HCT116 (cell line): ENCODE measurements around the gene TBC1D2B. TPM values are rescaled to one million over a fixed set of nuclear protein-coding genes. Genes with fewer than 3 reads are reported as not detected.

Experiments
- ATAC-seq: fragments of 200-7000 bp; cut with Tn5 transposase; 2 replicates; pipeline ENCODE4 v1.9.1; 2020; ENCODE audit warnings: mild to moderate bottlenecking, moderate library complexity
- BruUV-seq: library from RNA; stranded (reverse); fragments of 400-500 nt; replicated peaks from 2 replicates; lab custom pipeline; 2021; lab: Mats Ljungman, UMichigan
- CTCF ChIA-PET: fragments of 300-600 bp; sonication (Branson Sonifier 250); formaldehyde crosslinking; loops from one replicate; lab custom pipeline; 2021; ENCODE audit warnings: antibody characterized with exemption; lab: Charles Lee
- POLR2A ChIA-PET: fragments of 300-600, 350-600 bp; sonication (Branson Sonifier 250); formaldehyde crosslinking; loops from one replicate; lab custom pipeline; 2021; ENCODE audit warnings: antibody characterized with exemption; lab: Charles Lee
- RAD21 ChIA-PET, 2 experiments: fragments of 300-600 bp; sonication (Branson Sonifier 250); formaldehyde crosslinking; loops; one replicate each; lab custom pipeline; 2023; ENCODE audit warnings: low total read pairs in 2 of 2; ENCODE audit not compliant: uncharacterized antibody in 2 of 2, unreplicated experiment in 2 of 2, low non-redundant PET in 1 of 2; lab: Charles Lee
- DNase-seq: peaks from one replicate; pipeline ENCODE4 v3.0.0-alpha.2; 2010; ENCODE audit warnings: low read depth, low spot score
- H2AFZ ChIP-seq: fragments of 200-600 bp; shearing (Covaris generic), sonication (generic); 2 replicates; pipeline ENCODE4 v1.6.1; 2017; ENCODE audit warnings: low read depth, mixed run types, mixed read lengths, antibody characterized with exemption, low read length; ENCODE audit not compliant: poor library complexity, severe bottlenecking
- H3K27ac ChIP-seq: 2 replicates; pipeline ENCODE4 v1.5.1; 2012; ENCODE audit warnings: low read depth, low read length
- H3K27me3 ChIP-seq: fragments of 200-600 bp; sonication (generic); 2 replicates; pipeline ENCODE4 v1.6.1; 2016; ENCODE audit warnings: mixed run types, low read length, mixed read lengths; ENCODE audit not compliant: insufficient read depth
- H3K36me3 ChIP-seq, 2 experiments: fragments of 200-500 bp in 1 of 2; fragments of 200-600 bp in 1 of 2; sonication (Bioruptor generic) in 1 of 2; sonication (generic) in 1 of 2; 2 replicates each; pipeline versions ENCODE4 v1.5.1 to v1.6.1; 2014 to 2016; ENCODE audit warnings: low read length in 2 of 2, inconsistent platforms in 1 of 2, mixed read lengths in 1 of 2, mixed run types in 1 of 2; ENCODE audit not compliant: insufficient read depth in 2 of 2, control insufficient read depth in 1 of 2
- H3K4me1 ChIP-seq, 2 experiments: fragments of 200-600 bp in 1 of 2; sonication (generic) in 1 of 2; 2 replicates each; pipeline versions ENCODE4 v1.5.1 to v1.6.1; 2012 to 2017; ENCODE audit warnings: low read length in 2 of 2, inconsistent platforms in 1 of 2, mild to moderate bottlenecking in 1 of 2, mixed read lengths in 1 of 2, mixed run types in 1 of 2, moderate library complexity in 1 of 2; ENCODE audit not compliant: insufficient read depth in 2 of 2, control insufficient read depth in 1 of 2
- H3K4me2 ChIP-seq: fragments of 200-600 bp; sonication (generic); 2 replicates; pipeline ENCODE4 v1.6.1; 2017; ENCODE audit warnings: mixed run types, low read length, mixed read lengths
- H3K4me3 ChIP-seq, 2 experiments: fragments of 200-600 bp in 1 of 2; sonication (generic) in 1 of 2; replicated peaks in 1 of 2; 2 replicates each; pipeline ENCODE4 v1.5.1; 2011 to 2016; ENCODE audit warnings: low read length in 2 of 2, control low read depth in 1 of 2, low read depth in 1 of 2, mild to moderate bottlenecking in 1 of 2, mixed read lengths in 1 of 2, mixed run types in 1 of 2
- H3K79me2 ChIP-seq: fragments of 200-600 bp; sonication (generic); 2 replicates; pipeline ENCODE4 v1.6.1; 2017; ENCODE audit warnings: mild to moderate bottlenecking, mixed run types, low read length, moderate library complexity, mixed read lengths; ENCODE audit not compliant: insufficient read depth
- H3K9ac ChIP-seq: fragments of 200-600 bp; sonication (generic); 2 replicates; pipeline ENCODE4 v1.6.1; 2016; ENCODE audit warnings: low read length, mixed read lengths
- H3K9me2 ChIP-seq: fragments of 200-600 bp; sonication (generic), shearing (Covaris generic); 2 replicates; pipeline ENCODE4 v1.6.1; 2017; ENCODE audit warnings: mixed run types, mild to moderate bottlenecking, moderate library complexity; ENCODE audit not compliant: insufficient read depth
- H3K9me3 ChIP-seq, 2 experiments: fragments of 200-500 bp in 1 of 2; fragments of 200-600 bp in 1 of 2; sonication (Bioruptor generic) in 1 of 2; sonication (generic) in 1 of 2; 2 replicates each; pipeline ENCODE4 v1.6.1; 2014 to 2017; ENCODE audit warnings: low read length in 2 of 2, mixed read lengths in 2 of 2, inconsistent platforms in 1 of 2, low read depth in 1 of 2, mild to moderate bottlenecking in 1 of 2, mixed run types in 1 of 2, moderate library complexity in 1 of 2; ENCODE audit not compliant: control insufficient read depth in 1 of 2, insufficient read depth in 1 of 2
- H4K20me1 ChIP-seq: fragments of 200-600 bp; sonication (generic), shearing (Covaris generic); 2 replicates; pipeline ENCODE4 v1.6.1; 2017; ENCODE audit warnings: mixed run types, mild to moderate bottlenecking, moderate library complexity; ENCODE audit not compliant: insufficient read depth
- CBX3 ChIP-seq: IDR thresholded peaks from 2 replicates; pipeline ENCODE4 v1.6.1; 2012; ENCODE audit warnings: low read depth
- EZH2 ChIP-seq: fragments of 200-600 bp; sonication (generic); IDR thresholded peaks from 2 replicates; pipeline ENCODE4 v1.6.1; 2017; ENCODE audit warnings: antibody characterized with exemption, mixed run types
- JUND ChIP-seq: IDR thresholded peaks from 2 replicates; pipeline ENCODE4 v1.6.1; 2012
- RAD21 ChIP-seq: IDR thresholded peaks from 2 replicates; pipeline ENCODE4 v1.6.1; 2012; ENCODE audit warnings: low read depth, mild to moderate bottlenecking
- ZFX ChIP-seq: fragments of 450-650 bp; IDR thresholded peaks from 2 replicates; pipeline ENCODE4 v1.6.1; 2017
- ZNF274 ChIP-seq: fragments of 200-500 bp; sonication (Bioruptor generic); IDR thresholded peaks from 2 replicates; pipeline ENCODE4 v1.6.1; 2014; ENCODE audit warnings: mild to moderate bottlenecking, low read depth, low read length, inconsistent platforms
- intact Hi-C: fragments of 100-400 bp; cut with micrococcal nuclease; formaldehyde crosslinking; loops from 2 replicates; pipeline ENCODE4 v1.10.0; 2022
- total RNA-seq: library from RNA; stranded (reverse); gene quantifications from one replicate; pipeline ENCODE4 v1.2.1, GENCODE V29; 2021; ENCODE audit not compliant: unreplicated experiment
- TF ChIP-seq, protein P1 (sequence below), 3 experiments: fragments of 200-600 bp in 1 of 3; sonication (generic) in 1 of 3; IDR thresholded peaks in 2 of 3; conservative IDR thresholded peaks in 1 of 3; 2 replicates each; pipeline ENCODE4 v1.5.1; 2012 to 2017; ENCODE audit warnings: low read depth in 2 of 3, low read length in 2 of 3, antibody characterized with exemption in 1 of 3, borderline replicate concordance in 1 of 3, control low read depth in 1 of 3, mild to moderate bottlenecking in 1 of 3, mixed read lengths in 1 of 3, mixed run types in 1 of 3, moderate library complexity in 1 of 3; ENCODE audit not compliant: insufficient read depth in 1 of 3

TBC1D2B gene
- total RNA-seq, 1 experiment from 2014 or later = 16.6 TPM

DNA sequence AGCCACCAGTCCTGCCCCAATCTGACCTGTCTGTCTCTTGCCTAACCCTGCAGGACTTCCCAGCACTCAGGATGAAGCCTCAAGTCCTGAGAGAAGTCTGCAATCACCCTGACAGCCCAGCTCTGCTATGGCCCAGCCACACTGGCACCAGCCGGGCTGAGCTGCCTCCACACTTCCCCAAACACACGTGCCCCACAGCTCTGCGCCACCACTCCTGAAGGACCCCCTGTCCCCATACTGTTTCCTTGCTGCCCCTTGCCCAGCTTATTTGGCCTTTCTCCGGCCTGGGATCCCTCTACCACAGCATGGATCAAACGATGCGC is 76.6 kb downstream of the TBC1D2B start:
- H3K36me3 ChIP-seq = peaks cover 8 to 9% of the 10 kb centered on the region in 2 experiments; a peak in 3 of 4 replicates

GRCh38 chr15:78000091-78000926 is 77.2 kb downstream of the TBC1D2B start:
- intact Hi-C loops = loop anchor here (1.0 to 2.0 kb wide), 4 partner anchors 42 to 241 kb away; no protein-coding TSS in a partner anchor
- ChIA-PET POLR2A (no interaction called here), RAD21 (interaction anchor here (0.6 to 1.6 kb wide), 4 partner anchors 36 to 109 kb away, joined by 3 to 19 read pairs (median 7); no protein-coding TSS in a partner anchor), CTCF (interaction anchor here (0.8 to 2.6 kb wide), 7 partner anchors 41 to 241 kb away, joined by 3 to 70 read pairs (median 4); no protein-coding TSS in a partner anchor)
- Histone ChIP-seq H4K20me1 (no peaks in the 10 kb centered on the region), H3K27me3 (no peaks in the 10 kb centered on the region), H3K36me3 (peaks cover 8 to 9% of the 10 kb centered on the region in 2 experiments; a peak in 3 of 4 replicates), H3K9me2 (no peaks in the 10 kb centered on the region), H3K9ac (no peak overlapping the region), H3K4me2 (peak overlapping the region; percentile 47), H3K9me3 (no peaks in the 10 kb centered on the region), H3K4me3 (no peak overlapping the region), H3K27ac (no peak overlapping the region), H3K79me2 (no peaks in the 10 kb centered on the region), H2AFZ (no peak overlapping the region), H3K4me1 (peaks cover 0 to 5% of the 10 kb centered on the region in 2 experiments; a peak in 1 of 4 replicates)
- no TSS peak for BruUV-seq
- ATAC-seq (peak; percentile 100), DNase-seq (peak; percentile 81)
- TF ChIP-seq, protein P1, sequence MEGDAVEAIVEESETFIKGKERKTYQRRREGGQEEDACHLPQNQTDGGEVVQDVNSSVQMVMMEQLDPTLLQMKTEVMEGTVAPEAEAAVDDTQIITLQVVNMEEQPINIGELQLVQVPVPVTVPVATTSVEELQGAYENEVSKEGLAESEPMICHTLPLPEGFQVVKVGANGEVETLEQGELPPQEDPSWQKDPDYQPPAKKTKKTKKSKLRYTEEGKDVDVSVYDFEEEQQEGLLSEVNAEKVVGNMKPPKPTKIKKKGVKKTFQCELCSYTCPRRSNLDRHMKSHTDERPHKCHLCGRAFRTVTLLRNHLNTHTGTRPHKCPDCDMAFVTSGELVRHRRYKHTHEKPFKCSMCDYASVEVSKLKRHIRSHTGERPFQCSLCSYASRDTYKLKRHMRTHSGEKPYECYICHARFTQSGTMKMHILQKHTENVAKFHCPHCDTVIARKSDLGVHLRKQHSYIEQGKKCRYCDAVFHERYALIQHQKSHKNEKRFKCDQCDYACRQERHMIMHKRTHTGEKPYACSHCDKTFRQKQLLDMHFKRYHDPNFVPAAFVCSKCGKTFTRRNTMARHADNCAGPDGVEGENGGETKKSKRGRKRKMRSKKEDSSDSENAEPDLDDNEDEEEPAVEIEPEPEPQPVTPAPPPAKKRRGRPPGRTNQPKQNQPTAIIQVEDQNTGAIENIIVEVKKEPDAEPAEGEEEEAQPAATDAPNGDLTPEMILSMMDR (IDR thresholded peaks at IDR 0.05 in 2 of 3, conservative IDR thresholded peaks at IDR 0.05 in 1 of 3; ENCODE audit: borderline replicate concordance in 1 of 3, insufficient read depth in 1 of 3, low read depth in 2 of 3, low read length in 2 of 3) = peak; percentile 84 to 94 (median 85)
- TF ChIP-seq CBX3 (no peak), ZNF274 (no peak), RAD21 (peak; percentile 97), EZH2 (no peak)

More for the DNA sequence above, 76.6 kb downstream of the TBC1D2B start:
- H3K9me3 ChIP-seq = no peaks in the 10 kb centered on the region
- no peaks in the 10 kb centered on the region for H4K20me1 ChIP-seq
- H2AFZ ChIP-seq = no peak overlapping the region
- RAD21 ChIA-PET = interaction anchor here in 1 of 2 experiments (1.6 kb wide), 1 partner anchor 107 kb away, joined by 10 read pairs; no protein-coding TSS in a partner anchor
- no peak for DNase-seq
- ATAC-seq = no peak
- H3K4me2 ChIP-seq = no peak overlapping the region
- H3K79me2 ChIP-seq = no peaks in the 10 kb centered on the region
- POLR2A ChIA-PET = no interaction called here
- H3K4me1 ChIP-seq = peaks cover 0 to 5% of the 10 kb centered on the region in 2 experiments; a peak in 1 of 4 replicates
- intact Hi-C loops = loop anchor here (1.0 to 2.0 kb wide), 4 partner anchors 42 to 240 kb away; no protein-coding TSS in a partner anchor
- no peak overlapping the region for H3K4me3 ChIP-seq
- BruUV-seq = no TSS peak
- CTCF ChIA-PET = interaction anchor here (1.5 to 2.6 kb wide), 2 partner anchors 108 to 195 kb away, joined by 3 to 70 read pairs; no protein-coding TSS in a partner anchor
- H3K9me2 ChIP-seq = no peaks in the 10 kb centered on the region
- no peak overlapping the region for H3K9ac ChIP-seq
- H3K27me3 ChIP-seq = no peaks in the 10 kb centered on the region
- no peak for TF ChIP-seq ZFX
- no peak for TF ChIP-seq JUND
- TF ChIP-seq, all 23 proteins: peak for 0
- H3K27ac ChIP-seq = no peak overlapping the region
